ENCODE results near the gene NUP88.
A peak's percentile ranks its signal among the peaks of the same experiment; 100 is the strongest.

Gene NUP88

GRCh38 chr17:5355421-5356129 lies 63.9 kb downstream of the NUP88 start:
- H3K4me1 ChIP-seq, result peaks cover 0 to 39% (median 16%) of the 10 kb centered on the region in 4 donors
- H3K9me3 ChIP-seq, result no peaks in the 10 kb centered on the region
- peak overlapping the region; percentile 64 to 72 for H3K27ac ChIP-seq
- no peak for TF ChIP-seq CTCF (IDR thresholded peaks at IDR 0.05)
- H3K27me3 ChIP-seq, result no peaks in the 10 kb centered on the region
- peak in 1 of 2 donors; percentile 45 for DNase-seq
- intact Hi-C loops (cut with DNase I; ENCODE audit: low total_unique reads), result no loop called here
- H3K36me3 ChIP-seq, result peaks cover 32 to 75% (median 34%) of the 10 kb centered on the region in 3 donors
- H3K4me3 ChIP-seq, result no peak overlapping the region

- intact Hi-C loops (cut with DNase I; ENCODE audit: low total_unique reads), result no loop called here
- H3K36me3 ChIP-seq, result peaks cover 29 to 74% (median 37%) of the 10 kb centered on the region in 3 donors
- no peak for DNase-seq
- no peaks in the 10 kb centered on the region for H3K27me3 ChIP-seq
- no peak for TF ChIP-seq CTCF (IDR thresholded peaks at IDR 0.05)
- peaks cover 0 to 39% (median 16%) of the 10 kb centered on the region in 4 donors for H3K4me1 ChIP-seq
- no peak overlapping the region for H3K4me3 ChIP-seq
- peak overlapping the region; percentile 64 to 72 for H3K27ac ChIP-seq
- H3K9me3 ChIP-seq, result no peaks in the 10 kb centered on the region
Measured at GRCh38 chr17:5354886-5355415, 64.5 kb downstream of the NUP88 start.

GRCh38 chr17:5354310-5354709 lies 65.2 kb downstream of the NUP88 start:
- peaks cover 0 to 33% (median 16%) of the 10 kb centered on the region in 4 donors for H3K4me1 ChIP-seq
- TF ChIP-seq CTCF (IDR thresholded peaks at IDR 0.05), result no peak
- H3K36me3 ChIP-seq, result peaks cover 24 to 77% (median 39%) of the 10 kb centered on the region in 3 donors
- no peaks in the 10 kb centered on the region for H3K27me3 ChIP-seq
- no peak overlapping the region for H3K4me3 ChIP-seq
- H3K9me3 ChIP-seq, result no peaks in the 10 kb centered on the region
- intact Hi-C loops (cut with DNase I; ENCODE audit: low total_unique reads), result no loop called here
- peak overlapping the region; percentile 64 to 72 for H3K27ac ChIP-seq
- no peak for DNase-seq

- no peak for TF ChIP-seq CTCF (IDR thresholded peaks at IDR 0.05)
- Histone ChIP-seq H3K4me1 (peaks cover 0 to 31% (median 16%) of the 10 kb centered on the region in 4 donors), H3K36me3 (peaks cover 16 to 80% (median 46%) of the 10 kb centered on the region in 3 donors), H3K27ac (peak overlapping the region; percentile 43 to 64), H3K4me3 (no peak overlapping the region), H3K27me3 (no peaks in the 10 kb centered on the region), H3K9me3 (no peaks in the 10 kb centered on the region)
- intact Hi-C loops (cut with DNase I; ENCODE audit: low total_unique reads), result no loop called here
- no peak for DNase-seq
Measured at GRCh38 chr17:5352681-5353289, 66.7 kb downstream of the NUP88 start.

- no peak for TF ChIP-seq CTCF (IDR thresholded peaks at IDR 0.05)
- no peak for DNase-seq
- Histone ChIP-seq H3K36me3 (peaks cover 15 to 53% (median 27%) of the 10 kb centered on the region in 3 donors), H3K27ac (no peak overlapping the region), H3K4me3 (no peak overlapping the region), H3K9me3 (no peaks in the 10 kb centered on the region), H3K4me1 (no peaks in the 10 kb centered on the region), H3K27me3 (no peaks in the 10 kb centered on the region)
- intact Hi-C loops (cut with DNase I; ENCODE audit: low total_unique reads), result no loop called here
Measured at GRCh38 chr17:5344914-5345313, 74.5 kb downstream of the NUP88 start.

All from tibial artery (tissue), 4 donors.